Keratinocyte (primary cell): ENCODE results near the gene B3GALT6. TPM values are rescaled to one million over a fixed set of nuclear protein-coding genes. Genes with fewer than 3 reads are reported as not detected.

Experiments
- DNase-seq: peaks from one replicate; pipeline ENCODE4 v3.0.0-alpha.2; 2011; ENCODE audit warnings: low read depth, missing footprints, low spot score
- FAIRE-seq: peaks from 2 replicates; lab custom pipeline; 2011; peaks lifted over from hg19 to GRCh38; lab: Jason Lieb, UNC
- H2AFZ ChIP-seq: 2 replicates; pipeline ENCODE4 v1.6.0; 2012; ENCODE audit warnings: low read length, control low read depth, inconsistent platforms; ENCODE audit not compliant: control insufficient read depth
- H3K27ac ChIP-seq: 2 replicates; pipeline ENCODE4 v1.5.1; 2011; ENCODE audit warnings: low read length; ENCODE audit not compliant: control insufficient read depth, insufficient read depth
- H3K27me3 ChIP-seq: 3 replicates; pipeline ENCODE4 v1.6.0; 2011; ENCODE audit warnings: low read length; ENCODE audit not compliant: control insufficient read depth, insufficient read depth; ENCODE audit errors: extremely low read depth
- H3K36me3 ChIP-seq, 2 experiments: 2 replicates in 1 of 2; 3 replicates in 1 of 2; pipeline ENCODE4 v1.5.1; 2011; ENCODE audit warnings: low read length in 2 of 2, mild to moderate bottlenecking in 1 of 2; ENCODE audit not compliant: control insufficient read depth in 2 of 2, insufficient read depth in 2 of 2; ENCODE audit errors: extremely low read depth in 1 of 2
- H3K4me1 ChIP-seq: 3 replicates; pipeline ENCODE4 v1.5.1; 2011; ENCODE audit warnings: low read length; ENCODE audit not compliant: control insufficient read depth, insufficient read depth; ENCODE audit errors: extremely low read depth
- H3K4me2 ChIP-seq: 3 replicates; pipeline ENCODE4 v1.6.0; 2011; ENCODE audit warnings: low read depth, low read length; ENCODE audit not compliant: control insufficient read depth, insufficient read depth; ENCODE audit errors: extremely low read depth
- H3K4me3 ChIP-seq, 3 experiments: fragments of 200-600 bp in 1 of 3; sonication (generic) in 1 of 3; 2 replicates in 2 of 3; 3 replicates in 1 of 3; pipeline ENCODE4 v1.5.1; 2011 to 2016; ENCODE audit warnings: low read length in 3 of 3, mild to moderate bottlenecking in 3 of 3, control low read depth in 2 of 3, inconsistent platforms in 1 of 3, low read depth in 1 of 3, mixed read lengths in 1 of 3, mixed run types in 1 of 3, moderate library complexity in 1 of 3; ENCODE audit not compliant: control insufficient read depth in 2 of 3, insufficient read depth in 2 of 3; ENCODE audit errors: extremely low read depth in 1 of 3
- H3K79me2 ChIP-seq: 2 replicates; pipeline ENCODE4 v1.6.0; 2012; ENCODE audit warnings: low read length; ENCODE audit not compliant: control insufficient read depth, insufficient read depth
- H3K9ac ChIP-seq: 3 replicates; pipeline ENCODE4 v1.6.0; 2011; ENCODE audit warnings: low read length; ENCODE audit not compliant: control insufficient read depth, insufficient read depth; ENCODE audit errors: extremely low read depth
- H3K9me1 ChIP-seq: 3 replicates; pipeline ENCODE4 v1.6.0; 2011; ENCODE audit warnings: low read length; ENCODE audit not compliant: control insufficient read depth, insufficient read depth; ENCODE audit errors: extremely low read depth
- H3K9me3 ChIP-seq: 2 replicates; pipeline ENCODE4 v1.5.1; 2012; ENCODE audit warnings: low read depth, low read length; ENCODE audit not compliant: control insufficient read depth
- H4K20me1 ChIP-seq: 3 replicates; pipeline ENCODE4 v1.6.0; 2011; ENCODE audit warnings: low read length; ENCODE audit not compliant: control insufficient read depth, insufficient read depth; ENCODE audit errors: extremely low read depth
- CTCF ChIP-seq, 3 experiments: IDR thresholded peaks in 1 of 3; conservative IDR thresholded peaks in 1 of 3; optimal IDR thresholded peaks in 1 of 3; 2 replicates in 2 of 3; 3 replicates in 1 of 3; pipeline versions ENCODE3 to v1.5.1; 2011; ENCODE audit warnings: low read length in 3 of 3, mild to moderate bottlenecking in 3 of 3, moderate library complexity in 2 of 3, control low read depth in 1 of 3, inconsistent platforms in 1 of 3; ENCODE audit not compliant: insufficient read depth in 2 of 3; ENCODE audit errors: extremely low read depth in 1 of 3
- EZH2 ChIP-seq: IDR thresholded peaks from one replicate; pipeline ENCODE4 v1.6.1; 2012; ENCODE audit warnings: inconsistent platforms, mild to moderate bottlenecking, low read length, moderate library complexity
- dilution Hi-C: fragments of 300-500 bp; cut with MboI; formaldehyde crosslinking; loops from one replicate; pipeline ENCODE4 v1.7.0; 2020; ENCODE audit warnings: low sequenced_read_pairs; ENCODE audit not compliant: extremely low pct_ligation_motif_present
- polyA plus RNA-seq, 5 experiments: library from polyadenylated mRNA; depleted of rRNA in 3 of 5; stranded (reverse) in 3 of 5; stranded (forward) in 1 of 5; unstranded in 1 of 5; fragments of >200 nt; gene quantifications; 1 replicate in 1 of 5; 2 replicates in 3 of 5; 3 replicates in 1 of 5; pipeline versions ENCODE4 v1.2.1 to v1.2.3, GENCODE V29; 2011 to 2012; ENCODE audit warnings: missing spikeins in 2 of 5, low read depth in 1 of 5, low replicate concordance in 1 of 5

The B3GALT6 gene
- polyA plus RNA-seq, 1 donor (not counting 4 experiments of a cell fraction or from before 2014, with no cell fraction given), result 6.8 TPM

- Histone ChIP-seq H3K9ac (peak within 1 kb of the TSS; percentile 91), H3K36me3 (peaks cover 7 to 12% of the 10 kb centered on the region in 2 experiments), H3K4me1 (peaks cover 31% of the 10 kb centered on the region), H3K9me3 (no peaks in the 10 kb centered on the region), H3K4me2 (peak within 1 kb of the TSS; percentile 100), H3K4me3 (peak within 1 kb of the TSS; percentile 64 to 98 (median 92)), H3K27ac (peak within 1 kb of the TSS; percentile 76), H3K79me2 (peaks cover 44% of the 10 kb centered on the region), H3K9me1 (peaks cover 7% of the 10 kb centered on the region), H4K20me1 (peaks cover 19% of the 10 kb centered on the region), H2AFZ (peak within 1 kb of the TSS; percentile 76), H3K27me3 (no peaks in the 10 kb centered on the region)
- DNase-seq (no peak), FAIRE-seq (no peak)
- TF ChIP-seq EZH2, result no peak
- no peak for TF ChIP-seq CTCF (optimal IDR thresholded peaks at IDR 0.05 in 1 of 3, IDR thresholded peaks at IDR 0.05 in 1 of 3, conservative IDR thresholded peaks at IDR 0.05 in 1 of 3; ENCODE audit: extremely low read depth in 1 of 3, insufficient read depth in 2 of 3, low read length in 3 of 3)
- dilution Hi-C loops, result no loop called here
These were observed 41.7 kb downstream of the B3GALT6 start, which contains the start of gene UBE2J2 for GRCh38 chr1:1273512-1274298. TSS of gene UBE2J2 (minus strand) at chr1:1273854. CDS start at chr1:1267992, 5,862 bp downstream.

GRCh38 chr1:1274299-1274930, 42.4 kb downstream of the B3GALT6 start:
- Histone ChIP-seq H3K4me3 (peak overlapping the region; percentile 63 to 73 (median 64)), H4K20me1 (peaks cover 19% of the 10 kb centered on the region), H2AFZ (peak overlapping the region; percentile 76), H3K9ac (peak overlapping the region; percentile 63), H3K27me3 (no peaks in the 10 kb centered on the region), H3K79me2 (peaks cover 41% of the 10 kb centered on the region), H3K9me3 (no peaks in the 10 kb centered on the region), H3K27ac (peak overlapping the region; percentile 31), H3K36me3 (peaks cover 7 to 12% of the 10 kb centered on the region in 2 experiments), H3K4me2 (peak overlapping the region; percentile 74), H3K4me1 (peaks cover 31% of the 10 kb centered on the region), H3K9me1 (peaks cover 7% of the 10 kb centered on the region)
- dilution Hi-C loops, result no loop called here
- FAIRE-seq (no peak), DNase-seq (no peak)
- no peak for TF ChIP-seq CTCF (optimal IDR thresholded peaks at IDR 0.05 in 1 of 3, IDR thresholded peaks at IDR 0.05 in 1 of 3, conservative IDR thresholded peaks at IDR 0.05 in 1 of 3; ENCODE audit: extremely low read depth in 1 of 3, insufficient read depth in 2 of 3, low read length in 3 of 3)
- no peak for TF ChIP-seq EZH2
